ENCODE results near the gene MISP.

DNA sequence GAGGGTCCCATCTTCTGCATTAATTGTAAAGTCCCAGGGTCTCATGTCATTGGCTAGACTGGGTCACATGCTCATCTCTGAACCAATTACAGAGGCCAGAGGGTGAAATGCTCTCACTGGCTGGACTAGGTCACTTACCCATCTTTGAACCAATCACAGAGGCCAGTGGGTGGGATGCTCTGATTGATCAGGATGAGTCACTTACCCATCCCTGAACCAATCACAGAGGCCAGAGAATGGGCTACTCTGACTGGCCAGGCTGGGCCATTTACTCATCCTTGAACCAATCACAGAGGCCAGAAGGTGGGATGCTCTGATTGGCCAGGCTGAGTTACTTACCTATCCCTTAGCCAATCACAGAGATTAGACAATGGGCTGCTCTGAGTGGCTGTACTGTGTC, 5.3 kb downstream of the MISP start:
- no peak for TF ChIP-seq NCOA6 (IDR thresholded peaks at IDR 0.05)
- TF ChIP-seq WHSC1 (IDR thresholded peaks at IDR 0.05; ENCODE audit: low read length) = no peak
- TF ChIP-seq, protein P1, sequence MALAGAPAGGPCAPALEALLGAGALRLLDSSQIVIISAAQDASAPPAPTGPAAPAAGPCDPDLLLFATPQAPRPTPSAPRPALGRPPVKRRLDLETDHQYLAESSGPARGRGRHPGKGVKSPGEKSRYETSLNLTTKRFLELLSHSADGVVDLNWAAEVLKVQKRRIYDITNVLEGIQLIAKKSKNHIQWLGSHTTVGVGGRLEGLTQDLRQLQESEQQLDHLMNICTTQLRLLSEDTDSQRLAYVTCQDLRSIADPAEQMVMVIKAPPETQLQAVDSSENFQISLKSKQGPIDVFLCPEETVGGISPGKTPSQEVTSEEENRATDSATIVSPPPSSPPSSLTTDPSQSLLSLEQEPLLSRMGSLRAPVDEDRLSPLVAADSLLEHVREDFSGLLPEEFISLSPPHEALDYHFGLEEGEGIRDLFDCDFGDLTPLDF (CRISPR knock-in tag; IDR thresholded peaks at IDR 0.05) = no peak
- TF ChIP-seq POLR2A (conservative IDR thresholded peaks at IDR 0.05) = no peak
- TF ChIP-seq LCOR (CRISPR knock-in tag; IDR thresholded peaks at IDR 0.05) = no peak
- TF ChIP-seq, protein P2, sequence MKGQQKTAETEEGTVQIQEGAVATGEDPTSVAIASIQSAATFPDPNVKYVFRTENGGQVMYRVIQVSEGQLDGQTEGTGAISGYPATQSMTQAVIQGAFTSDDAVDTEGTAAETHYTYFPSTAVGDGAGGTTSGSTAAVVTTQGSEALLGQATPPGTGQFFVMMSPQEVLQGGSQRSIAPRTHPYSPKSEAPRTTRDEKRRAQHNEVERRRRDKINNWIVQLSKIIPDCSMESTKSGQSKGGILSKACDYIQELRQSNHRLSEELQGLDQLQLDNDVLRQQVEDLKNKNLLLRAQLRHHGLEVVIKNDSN (CRISPR knock-in tag; IDR thresholded peaks at IDR 0.05) = peak; percentile 90
- no peak for TF ChIP-seq TRIM28 (IDR thresholded peaks at IDR 0.05)
- TF ChIP-seq TBP (optimal IDR thresholded peaks at IDR 0.05; ENCODE audit: low read depth, low read length) = no peak
- no peak for TF ChIP-seq RBM34 (IDR thresholded peaks at IDR 0.05; ENCODE audit: borderline replicate concordance, insufficient read depth, low read length)
- TF ChIP-seq, protein P3, sequence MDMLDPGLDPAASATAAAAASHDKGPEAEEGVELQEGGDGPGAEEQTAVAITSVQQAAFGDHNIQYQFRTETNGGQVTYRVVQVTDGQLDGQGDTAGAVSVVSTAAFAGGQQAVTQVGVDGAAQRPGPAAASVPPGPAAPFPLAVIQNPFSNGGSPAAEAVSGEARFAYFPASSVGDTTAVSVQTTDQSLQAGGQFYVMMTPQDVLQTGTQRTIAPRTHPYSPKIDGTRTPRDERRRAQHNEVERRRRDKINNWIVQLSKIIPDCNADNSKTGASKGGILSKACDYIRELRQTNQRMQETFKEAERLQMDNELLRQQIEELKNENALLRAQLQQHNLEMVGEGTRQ (CRISPR knock-in tag; IDR thresholded peaks at IDR 0.05) = peak; percentile 84
- no peak for TF ChIP-seq ZFX (CRISPR knock-in tag; IDR thresholded peaks at IDR 0.05)
- no peak for TF ChIP-seq BACH1 (tag; IDR thresholded peaks at IDR 0.05)
